Caco-2 (cell line): ENCODE measurements around the gene PCDHGB5. TPM values are rescaled to one million over a fixed set of nuclear protein-coding genes. Genes with fewer than 3 reads are reported as not detected.
"Not testable (repeated sequence)": the region's sequence is repeated elsewhere in the genome, so short reads cannot be mapped to it uniquely, and the experiment has no call there.

Experiments
- BruUV-seq: library from RNA; stranded (reverse); fragments of 400-500 nt; replicated peaks from 2 replicates; lab custom pipeline; 2021; lab: Mats Ljungman, UMichigan
- CTCF ChIA-PET: fragments of 300-600 bp; sonication (Branson Sonifier 250); formaldehyde crosslinking; loops from one replicate; lab custom pipeline; 2022; ENCODE audit warnings: antibody characterized with exemption; lab: Charles Lee
- POLR2A ChIA-PET: fragments of 300-600 bp; sonication (Branson Sonifier 250); formaldehyde crosslinking; loops from one replicate; lab custom pipeline; 2022; ENCODE audit warnings: antibody characterized with exemption; lab: Charles Lee
- DNase-seq, 2 experiments: peaks; one replicate each; pipeline versions ENCODE4 v3.0.0 to v3.0.0-alpha.2; 2020 to 2022
- H3K27me3 ChIP-seq: replicated peaks from 2 replicates; pipeline ENCODE4 v1.6.0; 2011; ENCODE audit warnings: low read length; ENCODE audit not compliant: control insufficient read depth, insufficient read depth
- H3K36me3 ChIP-seq: 2 replicates; pipeline ENCODE4 v1.5.1; 2011; ENCODE audit warnings: low read length; ENCODE audit not compliant: control insufficient read depth, insufficient read depth
- H3K4me1 ChIP-seq: fragments of 250-450 bp; sonication (Bioruptor Pico); 2 replicates; pipeline ENCODE4 v1.5.1; 2020; ENCODE audit warnings: mild to moderate bottlenecking
- H3K4me3 ChIP-seq: 2 replicates; pipeline ENCODE4 v1.5.1; 2011; ENCODE audit warnings: low read depth, mild to moderate bottlenecking, control low read depth, low read length
- H3K9me3 ChIP-seq: fragments of 250-450 bp; sonication (Bioruptor Pico); 2 replicates; pipeline ENCODE4 v1.5.1; 2020; ENCODE audit warnings: mild to moderate bottlenecking, moderate library complexity
- H3K27ac Mint-ChIP-seq: one replicate; pipeline ENCODE4 v1.8.0; 2022; ENCODE audit warnings: mixed read lengths; ENCODE audit not compliant: unreplicated experiment
- H3K27me3 Mint-ChIP-seq: one replicate; pipeline ENCODE4 v1.8.0; 2022; ENCODE audit warnings: mixed read lengths; ENCODE audit not compliant: insufficient read depth, unreplicated experiment
- H3K36me3 Mint-ChIP-seq: one replicate; pipeline ENCODE4 v1.8.0; 2022; ENCODE audit warnings: mild to moderate bottlenecking, mixed read lengths; ENCODE audit not compliant: insufficient read depth, unreplicated experiment
- H3K4me1 Mint-ChIP-seq: one replicate; pipeline ENCODE4 v1.8.0; 2022; ENCODE audit warnings: low read depth, mixed read lengths; ENCODE audit not compliant: unreplicated experiment
- H3K4me3 Mint-ChIP-seq: one replicate; pipeline ENCODE4 v1.8.0; 2022; ENCODE audit warnings: mild to moderate bottlenecking, moderate library complexity, mixed read lengths; ENCODE audit not compliant: unreplicated experiment
- H3K9me3 Mint-ChIP-seq: one replicate; pipeline ENCODE4 v1.8.0; 2022; ENCODE audit warnings: mixed read lengths; ENCODE audit not compliant: unreplicated experiment
- CTCF ChIP-seq, 2 experiments: fragments of 200-600 bp in 1 of 2; IDR thresholded peaks; 1 replicate in 1 of 2; 2 replicates in 1 of 2; pipeline versions ENCODE4 v1.5.1 to v1.8.0; 2011 to 2022; ENCODE audit warnings: antibody characterized with exemption in 1 of 2, control low read depth in 1 of 2, inconsistent platforms in 1 of 2, low read depth in 1 of 2, low read length in 1 of 2, mild to moderate bottlenecking in 1 of 2, moderate library complexity in 1 of 2; ENCODE audit not compliant: insufficient read depth in 1 of 2, severe bottlenecking in 1 of 2, unreplicated experiment in 1 of 2
- intact Hi-C: fragments of 100-400 bp; cut with micrococcal nuclease; formaldehyde crosslinking; loops from one replicate; pipeline ENCODE4 v1.10.0; 2022; ENCODE audit not compliant: unreplicated experiment
- total RNA-seq: library from RNA; stranded (reverse); gene quantifications from 2 replicates; pipeline ENCODE4 v1.2.3, GENCODE V29; 2022

PCDHGB5 gene
- total RNA-seq, 1 experiment from 2014 or later = 13.2 TPM

GRCh38 chr5:141382469-141383294 is 15.1 kb upstream of the PCDHGB5 start, which contains the start of gene PCDHGA7:
Gene PCDHGA7 (plus strand): TSS chr5:141382742. CDS start chr5:141382900, 158 bp downstream.
- no peaks in the 10 kb centered on the region for H3K4me1 Mint-ChIP-seq
- ChIA-PET POLR2A (no interaction called here), CTCF (no interaction called here)
- no peak within 1 kb of the TSS for H3K4me3 Mint-ChIP-seq
- no peaks in the 10 kb centered on the region for H3K27me3 Mint-ChIP-seq
- DNase-seq = no peak
- H3K27me3 ChIP-seq = no peaks in the 10 kb centered on the region
- no peaks in the 10 kb centered on the region for H3K4me1 ChIP-seq
- TF ChIP-seq CTCF (IDR thresholded peaks at IDR 0.05; ENCODE audit: insufficient read depth in 1 of 2, low read depth in 1 of 2, low read length in 1 of 2, severe bottlenecking in 1 of 2, unreplicated experiment in 1 of 2) = no peak
- no peak within 1 kb of the TSS for H3K27ac Mint-ChIP-seq
- no peak within 1 kb of the TSS for H3K4me3 ChIP-seq
- H3K9me3 Mint-ChIP-seq = no peaks in the 10 kb centered on the region
- BruUV-seq = no TSS peak
- H3K36me3 Mint-ChIP-seq = no peaks in the 10 kb centered on the region
- no peaks in the 10 kb centered on the region for H3K36me3 ChIP-seq
- no peaks in the 10 kb centered on the region; the same call in 1 of the 2 replicates for H3K9me3 ChIP-seq
- intact Hi-C loops = no loop called here

GRCh38 chr5:141383345-141383744 is 14.4 kb upstream of the PCDHGB5 start:
- H3K9me3 Mint-ChIP-seq = no peaks in the 10 kb centered on the region
- Histone ChIP-seq H3K4me1 (no peaks in the 10 kb centered on the region), H3K4me3 (no peak overlapping the region), H3K9me3 (no peaks in the 10 kb centered on the region; the same call in 1 of the 2 replicates), H3K36me3 (no peaks in the 10 kb centered on the region), H3K27me3 (no peaks in the 10 kb centered on the region)
- no TSS peak for BruUV-seq
- DNase-seq = no peak
- no peak overlapping the region for H3K27ac Mint-ChIP-seq
- no peaks in the 10 kb centered on the region for H3K36me3 Mint-ChIP-seq
- ChIA-PET POLR2A (no interaction called here), CTCF (no interaction called here)
- intact Hi-C loops = no loop called here
- no peaks in the 10 kb centered on the region for H3K4me1 Mint-ChIP-seq
- no peak for TF ChIP-seq CTCF (IDR thresholded peaks at IDR 0.05; ENCODE audit: insufficient read depth in 1 of 2, low read depth in 1 of 2, low read length in 1 of 2, severe bottlenecking in 1 of 2, unreplicated experiment in 1 of 2)
- H3K27me3 Mint-ChIP-seq = no peaks in the 10 kb centered on the region
- no peak overlapping the region for H3K4me3 Mint-ChIP-seq

- no TSS peak for BruUV-seq
- Mint-ChIP-seq H3K9me3 (peaks cover 12% of the 10 kb centered on the region), H3K36me3 (no peaks in the 10 kb centered on the region), H3K4me3 (no peak overlapping the region), H3K4me1 (no peaks in the 10 kb centered on the region), H3K27ac (no peak overlapping the region), H3K27me3 (no peaks in the 10 kb centered on the region)
- ChIA-PET POLR2A (no interaction called here), CTCF (no interaction called here)
- no peak for DNase-seq
- H3K9me3 ChIP-seq = no peaks in the 10 kb centered on the region; the same call in 1 of the 2 replicates
- TF ChIP-seq CTCF (IDR thresholded peaks at IDR 0.05; ENCODE audit: insufficient read depth in 1 of 2, low read depth in 1 of 2, low read length in 1 of 2, severe bottlenecking in 1 of 2, unreplicated experiment in 1 of 2) = no peak
- H3K4me3 ChIP-seq = no peak overlapping the region
- H3K36me3 ChIP-seq = no peaks in the 10 kb centered on the region
- H3K4me1 ChIP-seq = no peaks in the 10 kb centered on the region
- intact Hi-C loops = no loop called here
- no peaks in the 10 kb centered on the region for H3K27me3 ChIP-seq
Measured at GRCh38 chr5:141384471-141385267, 13.1 kb upstream of the PCDHGB5 start.

- BruUV-seq, H3K4me1 Mint-ChIP-seq, H3K36me3 ChIP-seq, H3K36me3 Mint-ChIP-seq, H3K27ac Mint-ChIP-seq, DNase-seq, H3K27me3 Mint-ChIP-seq, CTCF ChIA-PET, H3K4me1 ChIP-seq, H3K27me3 ChIP-seq, H3K4me3 Mint-ChIP-seq, POLR2A ChIA-PET, H3K9me3 ChIP-seq, H3K4me3 ChIP-seq, intact Hi-C loops: not testable (repeated sequence)
- peaks cover 19% of the 10 kb centered on the region for H3K9me3 Mint-ChIP-seq
Measured at GRCh38 chr5:141387557-141388311, 10.0 kb upstream of the PCDHGB5 start, which contains the start of gene PCDHGB4. Gene PCDHGB4 (plus strand): TSS chr5:141387698. CDS start chr5:141387885, 187 bp downstream.
